Astrocyte (in vitro differentiated cells and primary cell): ENCODE data around the gene REL.

Experiments
- EZH2 ChIP-seq: IDR thresholded peaks from 2 replicates; pipeline ENCODE4 v1.6.1; 2012; ENCODE audit warnings: mild to moderate bottlenecking, low read length, inconsistent platforms; ENCODE audit not compliant: insufficient read depth
- TF ChIP-seq, protein P1 (sequence below): IDR thresholded peaks from 2 replicates; pipeline ENCODE4 v1.5.1; 2011; ENCODE audit warnings: low read depth, mild to moderate bottlenecking, inconsistent platforms, low read length, moderate library complexity; ENCODE audit not compliant: insufficient read depth

DNA sequence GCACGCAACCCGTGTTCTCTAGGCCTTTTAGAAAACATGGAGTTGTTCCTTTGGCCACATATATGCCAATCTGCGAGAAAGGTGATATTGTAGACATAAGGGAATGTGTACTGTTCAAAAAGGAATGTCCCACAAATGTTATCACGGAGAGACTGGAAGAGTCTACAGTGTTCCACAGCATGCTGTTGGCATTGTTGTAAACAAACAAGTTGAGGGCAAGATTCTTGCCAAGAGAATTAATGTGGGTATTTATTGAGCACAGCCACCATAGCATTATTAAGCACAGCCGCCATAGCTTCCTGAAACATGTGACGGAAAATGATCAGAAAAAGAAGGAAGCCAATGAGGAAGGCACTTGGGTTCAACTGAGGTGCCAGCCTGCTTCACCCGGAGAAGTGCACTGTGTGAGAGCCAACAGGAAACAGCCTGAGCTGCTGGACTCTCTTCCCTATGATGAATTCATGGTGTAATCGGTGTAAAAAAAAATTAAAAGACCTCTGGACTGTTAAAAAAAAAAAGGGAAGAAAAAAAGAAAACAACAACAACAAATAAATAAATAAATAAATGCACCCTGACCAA lies 29.0 kb upstream of the REL start:
- TF ChIP-seq, protein P1, sequence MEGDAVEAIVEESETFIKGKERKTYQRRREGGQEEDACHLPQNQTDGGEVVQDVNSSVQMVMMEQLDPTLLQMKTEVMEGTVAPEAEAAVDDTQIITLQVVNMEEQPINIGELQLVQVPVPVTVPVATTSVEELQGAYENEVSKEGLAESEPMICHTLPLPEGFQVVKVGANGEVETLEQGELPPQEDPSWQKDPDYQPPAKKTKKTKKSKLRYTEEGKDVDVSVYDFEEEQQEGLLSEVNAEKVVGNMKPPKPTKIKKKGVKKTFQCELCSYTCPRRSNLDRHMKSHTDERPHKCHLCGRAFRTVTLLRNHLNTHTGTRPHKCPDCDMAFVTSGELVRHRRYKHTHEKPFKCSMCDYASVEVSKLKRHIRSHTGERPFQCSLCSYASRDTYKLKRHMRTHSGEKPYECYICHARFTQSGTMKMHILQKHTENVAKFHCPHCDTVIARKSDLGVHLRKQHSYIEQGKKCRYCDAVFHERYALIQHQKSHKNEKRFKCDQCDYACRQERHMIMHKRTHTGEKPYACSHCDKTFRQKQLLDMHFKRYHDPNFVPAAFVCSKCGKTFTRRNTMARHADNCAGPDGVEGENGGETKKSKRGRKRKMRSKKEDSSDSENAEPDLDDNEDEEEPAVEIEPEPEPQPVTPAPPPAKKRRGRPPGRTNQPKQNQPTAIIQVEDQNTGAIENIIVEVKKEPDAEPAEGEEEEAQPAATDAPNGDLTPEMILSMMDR: no peak
- TF ChIP-seq EZH2: no peak
